Measurements from ENCODE around the gene AK4.
"Not testable (repeated sequence)": the region's sequence is repeated elsewhere in the genome, so short reads cannot be mapped to it uniquely, and the experiment has no call there.

AK4 gene

GRCh38 chr1:65148178-65148547 lies at the start of gene AK4:
Gene AK4 (plus strand): TSS chr1:65148203. CDS start chr1:65148408, 205 bp downstream.
- not testable (repeated sequence) for DNase-seq

GRCh38 chr1:65103807-65104206 lies 44.2 kb upstream of the AK4 start:
- DNase-seq, result no peak

- DNase-seq, result no peak
Measured at GRCh38 chr1:65104854-65105534, 43.0 kb upstream of the AK4 start.

GRCh38 chr1:65105596-65105995 lies 42.4 kb upstream of the AK4 start:
- peak; percentile 2 for DNase-seq

- DNase-seq, result no peak
Measured at GRCh38 chr1:65108025-65108642, 39.9 kb upstream of the AK4 start.

GRCh38 chr1:65109487-65109886 lies 38.5 kb upstream of the AK4 start:
- no peak for DNase-seq

GRCh38 chr1:65112811-65113210 lies 35.2 kb upstream of the AK4 start:
- no peak for DNase-seq

GRCh38 chr1:65113298-65113697 lies 34.7 kb upstream of the AK4 start:
- peak; percentile 2 for DNase-seq

GRCh38 chr1:65114322-65114721 lies 33.7 kb upstream of the AK4 start:
- DNase-seq, result no peak

- DNase-seq, result no peak
Measured at GRCh38 chr1:65119951-65120350, 28.1 kb upstream of the AK4 start.

- not testable (repeated sequence) for DNase-seq
Measured at GRCh38 chr1:65129104-65129503, 18.9 kb upstream of the AK4 start.

GRCh38 chr1:65138524-65138923 lies 9.5 kb upstream of the AK4 start:
- DNase-seq, result no peak

- not testable (repeated sequence) for DNase-seq
Measured at GRCh38 chr1:65139793-65140192, 8.2 kb upstream of the AK4 start.

- DNase-seq, result peak; percentile 27
Measured at GRCh38 chr1:65141394-65141793, 6.6 kb upstream of the AK4 start.

- DNase-seq, result no peak
Measured at GRCh38 chr1:65141918-65142317, 6.1 kb upstream of the AK4 start.

GRCh38 chr1:65143112-65143658 lies 4.8 kb upstream of the AK4 start:
- DNase-seq, result not testable (repeated sequence)

GRCh38 chr1:65146908-65147423 lies 1.0 kb upstream of the AK4 start:
- DNase-seq, result no peak

GRCh38 chr1:65147424-65148177 lies 402 bp upstream of the AK4 start:
- DNase-seq, result peak; percentile 26

- peak; percentile 45 for DNase-seq
Measured at GRCh38 chr1:65148548-65149350, 746 bp downstream of the AK4 start.

GRCh38 chr1:65149351-65150107 lies 1.5 kb downstream of the AK4 start:
- DNase-seq, result no peak

GRCh38 chr1:65150108-65150463 lies 2.1 kb downstream of the AK4 start:
- no peak for DNase-seq

All from NCI-H226 (cell line).